Immature natural killer cell (primary cell): ENCODE data around the gene RRP12. TPM values are rescaled to one million over a fixed set of nuclear protein-coding genes. Genes with fewer than 3 reads are reported as not detected.
A peak's percentile ranks its signal among the peaks of the same experiment; 100 is the strongest.

Source experiments
- DNase-seq, 3 donors: peaks; one replicate each; pipeline ENCODE4 v3.0.0; 2022; ENCODE audit warnings: mixed read lengths in 1 of 3
- H3K27ac Mint-ChIP-seq, 6 donors: one replicate each; pipeline ENCODE4 v1.8.0; 2020; ENCODE audit warnings: mixed read lengths in 6 of 6, mild to moderate bottlenecking in 5 of 6, inconsistent platforms in 4 of 6, moderate library complexity in 3 of 6
- H3K27me3 Mint-ChIP-seq, 3 donors: one replicate each; pipeline ENCODE4 v1.8.0; 2020 to 2021; ENCODE audit warnings: low read depth in 3 of 3, mild to moderate bottlenecking in 3 of 3, mixed read lengths in 3 of 3, moderate library complexity in 3 of 3, inconsistent platforms in 1 of 3
- H3K36me3 Mint-ChIP-seq, 3 donors: one replicate each; pipeline ENCODE4 v1.8.0; 2020; ENCODE audit warnings: mixed read lengths in 3 of 3, inconsistent platforms in 2 of 3, mild to moderate bottlenecking in 2 of 3
- H3K4me1 Mint-ChIP-seq, 2 donors: one replicate each; pipeline ENCODE4 v1.8.0; 2020; ENCODE audit warnings: inconsistent platforms in 2 of 2, mild to moderate bottlenecking in 2 of 2, mixed read lengths in 2 of 2, moderate library complexity in 1 of 2
- H3K4me3 Mint-ChIP-seq, 5 donors: one replicate each; pipeline ENCODE4 v1.8.0; 2020; ENCODE audit warnings: mild to moderate bottlenecking in 5 of 5, mixed read lengths in 5 of 5, inconsistent platforms in 3 of 5, moderate library complexity in 3 of 5
- H3K9me3 Mint-ChIP-seq, 6 donors: one replicate each; pipeline ENCODE4 v1.8.0; 2020; ENCODE audit warnings: mild to moderate bottlenecking in 6 of 6, mixed read lengths in 6 of 6, inconsistent platforms in 4 of 6, moderate library complexity in 3 of 6
- polyA plus RNA-seq, 3 donors: library from polyadenylated mRNA; unstranded; fragments of 300-500 nt; fragmentation: Illumina TruSeq; gene quantifications; one replicate each; pipeline ENCODE4 v1.2.3, GENCODE V29; 2021

Gene RRP12
- polyA plus RNA-seq, 3 donors from 2014 or later: 4.6 to 8.5 (median 7.0) TPM

- H3K4me3 Mint-ChIP-seq: peak overlapping the region; percentile 88 to 95 (median 91)
- H3K36me3 Mint-ChIP-seq: no peaks in the 10 kb centered on the region
- peak; percentile 14 to 26 (median 22) for DNase-seq
- peaks cover 14 to 27% (median 23%) of the 10 kb centered on the region in 3 donors for H3K27me3 Mint-ChIP-seq
- peaks cover 40 to 43% of the 10 kb centered on the region in 2 donors for H3K4me1 Mint-ChIP-seq
- H3K9me3 Mint-ChIP-seq: no peaks in the 10 kb centered on the region
- peak overlapping the region; percentile 87 to 96 (median 95) for H3K27ac Mint-ChIP-seq
Observed at GRCh38 chr10:97321032-97321803, 79.9 kb downstream of the RRP12 start.

GRCh38 chr10:97320480-97321031 is 80.6 kb downstream of the RRP12 start:
- peaks cover 33 to 39% of the 10 kb centered on the region in 2 donors for H3K4me1 Mint-ChIP-seq
- DNase-seq: peak in 2 of 3 donors; percentile 10 to 31

GRCh38 chr10:97319671-97320479 is 81.3 kb downstream of the RRP12 start:
- DNase-seq: peak; percentile 63 to 72 (median 70)
- Mint-ChIP-seq H3K4me3 (peak overlapping the region; percentile 88 to 95 (median 91)), H3K4me1 (peaks cover 32 to 38% of the 10 kb centered on the region in 2 donors), H3K9me3 (no peaks in the 10 kb centered on the region), H3K36me3 (no peaks in the 10 kb centered on the region), H3K27ac (peak overlapping the region; percentile 87 to 96 (median 95)), H3K27me3 (peaks cover 14 to 27% (median 23%) of the 10 kb centered on the region in 3 donors)

More at GRCh38 chr10:97320480-97321031, 80.6 kb downstream of the RRP12 start:
- H3K27ac Mint-ChIP-seq: peak overlapping the region; percentile 87 to 96 (median 95)
- no peaks in the 10 kb centered on the region for H3K36me3 Mint-ChIP-seq
- no peaks in the 10 kb centered on the region for H3K9me3 Mint-ChIP-seq
- H3K4me3 Mint-ChIP-seq: peak overlapping the region; percentile 88 to 95 (median 91)
- peaks cover 14 to 27% (median 23%) of the 10 kb centered on the region in 3 donors for H3K27me3 Mint-ChIP-seq

- Mint-ChIP-seq H3K27me3 (peaks cover 14 to 27% (median 19%) of the 10 kb centered on the region in 3 donors), H3K9me3 (no peaks in the 10 kb centered on the region), H3K36me3 (no peaks in the 10 kb centered on the region), H3K27ac (peak within 1 kb of the TSS; percentile 96 to 100 (median 98)), H3K4me3 (peak within 1 kb of the TSS; percentile 89 to 99 (median 97)), H3K4me1 (peaks cover 32 to 38% of the 10 kb centered on the region in 2 donors)
- DNase-seq: peak; percentile 95 to 96 (median 95)
Observed at GRCh38 chr10:97318772-97319651, 82.1 kb downstream of the RRP12 start, which contains the start of gene FRAT1. Gene FRAT1 (plus strand): TSS chr10:97319271. CDS start chr10:97319454, 183 bp downstream.

GRCh38 chr10:97314671-97315070 is 86.5 kb downstream of the RRP12 start:
- Mint-ChIP-seq H3K9me3 (no peaks in the 10 kb centered on the region), H3K4me3 (no peak overlapping the region), H3K36me3 (no peaks in the 10 kb centered on the region), H3K27me3 (peaks cover 11 to 12% (median 12%) of the 10 kb centered on the region in 3 donors), H3K27ac (peak overlapping the region in 1 of 6 donors; percentile 69), H3K4me1 (peaks cover 7 to 11% of the 10 kb centered on the region in 2 donors)
- no peak for DNase-seq

DNA sequence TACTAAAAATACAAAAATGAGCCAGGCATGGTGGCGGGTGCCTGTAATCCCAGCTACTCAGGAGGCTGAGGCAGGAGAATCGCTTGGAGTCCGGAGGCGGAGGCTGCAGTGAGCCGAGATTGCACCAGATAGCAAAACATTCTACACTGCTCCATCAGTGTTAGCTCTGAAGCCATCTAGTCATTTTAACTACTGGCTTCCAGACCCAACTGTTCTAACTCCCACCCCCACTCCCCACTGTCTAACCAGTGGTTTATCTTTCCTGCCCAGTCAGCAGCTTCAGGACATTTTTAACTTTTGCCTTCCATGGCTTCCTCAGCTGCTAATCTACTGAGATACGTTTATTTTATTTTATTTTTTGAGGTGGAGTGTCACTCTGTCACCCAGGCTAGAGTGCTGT is 88.2 kb downstream of the RRP12 start:
- Mint-ChIP-seq H3K4me3 (no peak overlapping the region), H3K9me3 (no peaks in the 10 kb centered on the region), H3K27me3 (peaks cover 2 to 4% (median 4%) of the 10 kb centered on the region in 3 donors), H3K27ac (no peak overlapping the region), H3K4me1 (peaks cover 0 to 3% of the 10 kb centered on the region in 2 donors), H3K36me3 (no peaks in the 10 kb centered on the region)
- DNase-seq: no peak

GRCh38 chr10:97311111-97311626 is 90.0 kb downstream of the RRP12 start:
- Mint-ChIP-seq H3K4me1 (no peaks in the 10 kb centered on the region), H3K9me3 (no peaks in the 10 kb centered on the region), H3K27ac (no peak overlapping the region), H3K36me3 (no peaks in the 10 kb centered on the region), H3K4me3 (no peak overlapping the region), H3K27me3 (no peaks in the 10 kb centered on the region)
- DNase-seq: no peak

GRCh38 chr10:97307866-97308780 is 93.0 kb downstream of the RRP12 start:
- DNase-seq: no peak
- Mint-ChIP-seq H3K4me3 (no peak overlapping the region), H3K9me3 (no peaks in the 10 kb centered on the region), H3K4me1 (no peaks in the 10 kb centered on the region), H3K27me3 (peaks cover 0 to under 1% (median 0%) of the 10 kb centered on the region in 3 donors), H3K36me3 (no peaks in the 10 kb centered on the region), H3K27ac (peak overlapping the region in 1 of 6 donors; percentile 11)

- no peak overlapping the region for H3K4me3 Mint-ChIP-seq
- no peaks in the 10 kb centered on the region for H3K36me3 Mint-ChIP-seq
- H3K27me3 Mint-ChIP-seq: peaks cover 0 to 2% (median 0%) of the 10 kb centered on the region in 3 donors
- no peak for DNase-seq
- peak overlapping the region in 1 of 6 donors; percentile 11 for H3K27ac Mint-ChIP-seq
- no peaks in the 10 kb centered on the region for H3K4me1 Mint-ChIP-seq
- no peaks in the 10 kb centered on the region for H3K9me3 Mint-ChIP-seq
Observed at GRCh38 chr10:97307441-97307840, 93.7 kb downstream of the RRP12 start.
